Measurements from ENCODE around the gene ZAR1. TPM values are rescaled to one million over a fixed set of nuclear protein-coding genes. Genes with fewer than 3 reads are reported as not detected.
A peak's percentile ranks its signal among the peaks of the same experiment; 100 is the strongest.

ZAR1 gene
- total RNA-seq, 4 donors from 2014 or later = not detected

DNA sequence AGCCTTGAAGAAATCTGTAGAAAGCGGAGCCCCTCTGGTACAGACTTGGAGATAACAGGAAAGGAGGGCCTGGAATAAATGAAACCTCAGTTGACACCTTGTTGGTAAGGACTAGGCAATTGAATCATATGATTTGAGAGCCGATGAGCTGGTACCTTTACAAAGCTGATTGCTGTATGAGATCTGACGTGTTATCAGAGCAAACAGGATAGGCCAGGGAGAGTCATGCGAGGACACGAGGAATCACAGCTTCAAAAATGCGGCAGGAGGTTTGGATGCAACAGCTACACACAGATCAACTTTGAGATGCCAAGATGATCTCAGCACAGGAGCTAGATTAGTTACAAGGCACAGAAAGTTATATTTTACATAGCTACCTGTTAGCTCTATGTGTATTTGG is 14.3 kb upstream of the ZAR1 start:
- intact Hi-C loops (cut with DNase I) = no loop called here
- Histone ChIP-seq H3K9me3 (no peaks in the 10 kb centered on the region), H3K4me1 (no peaks in the 10 kb centered on the region), H3K4me3 (no peak overlapping the region), H3K27me3 (peaks cover 0 to 11% (median 0%) of the 10 kb centered on the region in 4 donors), H3K36me3 (no peaks in the 10 kb centered on the region), H3K27ac (replicated peaks in 1 of 4) (no peak overlapping the region)
- WGBS = 93% methylated on average over 6 of the region's 6 CpGs
- no peak for DNase-seq (ENCODE audit: extremely low spot score)
- no peak for TF ChIP-seq POLR2A (IDR thresholded peaks at IDR 0.05; ENCODE audit: low read depth)
- no peak for TF ChIP-seq EP300 (IDR thresholded peaks at IDR 0.05)
- no peak for TF ChIP-seq POLR2AphosphoS5 (IDR thresholded peaks at IDR 0.05)
- TF ChIP-seq, protein P1, sequence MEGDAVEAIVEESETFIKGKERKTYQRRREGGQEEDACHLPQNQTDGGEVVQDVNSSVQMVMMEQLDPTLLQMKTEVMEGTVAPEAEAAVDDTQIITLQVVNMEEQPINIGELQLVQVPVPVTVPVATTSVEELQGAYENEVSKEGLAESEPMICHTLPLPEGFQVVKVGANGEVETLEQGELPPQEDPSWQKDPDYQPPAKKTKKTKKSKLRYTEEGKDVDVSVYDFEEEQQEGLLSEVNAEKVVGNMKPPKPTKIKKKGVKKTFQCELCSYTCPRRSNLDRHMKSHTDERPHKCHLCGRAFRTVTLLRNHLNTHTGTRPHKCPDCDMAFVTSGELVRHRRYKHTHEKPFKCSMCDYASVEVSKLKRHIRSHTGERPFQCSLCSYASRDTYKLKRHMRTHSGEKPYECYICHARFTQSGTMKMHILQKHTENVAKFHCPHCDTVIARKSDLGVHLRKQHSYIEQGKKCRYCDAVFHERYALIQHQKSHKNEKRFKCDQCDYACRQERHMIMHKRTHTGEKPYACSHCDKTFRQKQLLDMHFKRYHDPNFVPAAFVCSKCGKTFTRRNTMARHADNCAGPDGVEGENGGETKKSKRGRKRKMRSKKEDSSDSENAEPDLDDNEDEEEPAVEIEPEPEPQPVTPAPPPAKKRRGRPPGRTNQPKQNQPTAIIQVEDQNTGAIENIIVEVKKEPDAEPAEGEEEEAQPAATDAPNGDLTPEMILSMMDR (IDR thresholded peaks at IDR 0.05) = no peak

DNA sequence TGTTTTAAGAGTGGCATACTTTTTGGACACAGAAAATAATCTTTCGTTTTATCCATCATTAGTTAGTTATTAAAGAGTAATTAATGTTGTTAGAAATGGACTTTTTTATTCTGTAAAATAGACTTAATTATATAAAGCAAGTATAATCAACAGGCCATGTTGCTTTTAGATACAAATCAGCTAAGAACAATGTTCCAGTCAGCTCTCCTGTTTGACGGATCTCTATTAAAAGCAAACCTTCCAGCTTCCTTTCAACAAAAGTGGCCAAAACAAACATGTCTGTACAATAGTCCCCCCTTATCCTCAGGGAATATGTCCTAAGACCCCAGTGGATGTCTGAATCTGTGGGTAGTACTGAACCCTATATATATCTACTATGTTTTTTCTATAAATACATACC is 11.8 kb upstream of the ZAR1 start:
- intact Hi-C loops (cut with DNase I) = no loop called here
- Histone ChIP-seq H3K36me3 (no peaks in the 10 kb centered on the region), H3K9me3 (no peaks in the 10 kb centered on the region), H3K27me3 (peaks cover 0 to 30% (median 13%) of the 10 kb centered on the region in 4 donors), H3K4me1 (peaks cover 0 to 6% (median 2%) of the 10 kb centered on the region in 4 donors), H3K4me3 (no peak overlapping the region), H3K27ac (replicated peaks in 1 of 4) (no peak overlapping the region)
- no peak for TF ChIP-seq POLR2AphosphoS5 (IDR thresholded peaks at IDR 0.05)
- TF ChIP-seq, protein P1 (IDR thresholded peaks at IDR 0.05) = no peak
- 71% methylated on average over 2 of the region's 2 CpGs for WGBS
- DNase-seq (ENCODE audit: extremely low spot score) = no peak

DNA sequence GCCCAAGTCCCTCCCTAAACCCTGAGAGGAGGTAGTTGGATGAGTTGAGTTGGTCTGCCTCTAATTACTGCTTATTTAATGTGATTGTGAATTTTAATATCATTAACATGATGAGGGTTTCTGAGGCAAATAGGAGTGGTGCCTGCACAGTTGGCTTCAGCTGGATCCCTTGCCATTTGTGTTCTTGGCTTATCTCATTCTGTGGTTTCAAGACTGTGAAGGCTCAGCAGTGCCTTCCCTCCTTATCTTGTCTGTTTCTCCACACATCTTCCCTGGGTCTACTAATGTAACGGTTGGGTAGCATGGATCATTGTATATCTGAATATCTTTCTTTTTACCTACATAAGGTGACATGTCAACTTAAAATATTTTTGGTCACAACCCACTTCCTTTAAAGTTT is 8.5 kb upstream of the ZAR1 start:
- Histone ChIP-seq H3K36me3 (no peaks in the 10 kb centered on the region), H3K4me3 (no peak overlapping the region), H3K4me1 (peaks cover 0 to 16% (median 12%) of the 10 kb centered on the region in 4 donors), H3K27me3 (peaks cover 0 to 62% (median 34%) of the 10 kb centered on the region in 4 donors), H3K27ac (replicated peaks in 1 of 4) (no peak overlapping the region), H3K9me3 (no peaks in the 10 kb centered on the region)
- no peak for TF ChIP-seq EP300 (IDR thresholded peaks at IDR 0.05)
- TF ChIP-seq POLR2A (IDR thresholded peaks at IDR 0.05; ENCODE audit: low read depth) = no peak
- TF ChIP-seq, protein P1 (IDR thresholded peaks at IDR 0.05) = no peak
- TF ChIP-seq POLR2AphosphoS5 (IDR thresholded peaks at IDR 0.05) = no peak
- intact Hi-C loops (cut with DNase I) = no loop called here
- no peak for DNase-seq (ENCODE audit: extremely low spot score)
- 94% methylated on average over 1 of the region's 1 CpG for WGBS

DNA sequence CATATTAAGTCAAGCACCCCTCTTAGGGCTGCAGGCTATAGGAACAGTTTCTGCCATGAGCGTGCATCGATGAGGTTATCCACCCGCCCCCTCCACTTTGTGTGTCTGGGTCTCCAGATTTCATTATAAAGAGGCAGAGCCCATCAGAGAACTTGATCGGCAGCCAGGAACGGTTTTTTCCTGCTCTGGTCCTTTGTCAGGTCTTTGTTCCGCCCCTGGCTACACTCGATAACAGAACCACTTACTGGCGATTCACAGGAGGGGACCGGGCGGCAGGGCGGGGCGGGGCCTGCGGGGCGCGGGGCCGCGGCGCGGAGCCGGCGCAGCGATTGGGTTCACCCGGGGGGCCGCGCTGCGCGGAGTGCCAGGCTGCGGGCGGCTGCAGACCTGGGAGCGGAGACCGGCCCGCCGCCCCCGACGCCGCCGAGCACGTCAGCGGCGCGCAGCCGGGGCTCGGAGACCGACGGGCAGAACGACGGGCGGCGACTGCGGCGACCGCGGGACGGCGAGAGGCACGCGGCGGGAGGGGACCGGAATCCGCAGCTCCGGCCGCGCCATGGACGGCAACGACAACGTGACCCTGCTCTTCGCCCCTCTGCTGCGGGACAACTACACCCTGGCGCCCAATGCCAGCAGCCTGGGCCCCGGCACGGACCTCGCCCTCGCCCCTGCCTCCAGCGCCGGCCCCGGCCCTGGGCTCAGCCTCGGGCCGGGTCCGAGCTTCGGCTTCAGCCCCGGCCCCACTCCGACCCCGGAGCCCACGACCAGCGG is 6.9 kb upstream of the ZAR1 start, which contains the start of gene SLC10A4:
TSS of gene SLC10A4 (plus strand) at position 338 of the 771 bp plus-strand sequence. CDS start at position 557, 219 bp downstream.
- H3K27me3 ChIP-seq = peaks cover 0 to 77% (median 35%) of the 10 kb centered on the region in 4 donors
- 19% methylated on average over 4 of the region's 85 CpGs for WGBS

More for the DNA sequence above, 6.9 kb upstream of the ZAR1 start, which contains the start of gene SLC10A4:
- TF ChIP-seq, protein P1 (IDR thresholded peaks at IDR 0.05) = no peak
- no peak for TF ChIP-seq POLR2AphosphoS5 (IDR thresholded peaks at IDR 0.05)
- peaks cover 0 to 16% (median 12%) of the 10 kb centered on the region in 4 donors for H3K4me1 ChIP-seq
- no peak within 1 kb of the TSS for H3K27ac ChIP-seq (replicated peaks in 1 of 4)
- intact Hi-C loops (cut with DNase I) = no loop called here
- H3K36me3 ChIP-seq = no peaks in the 10 kb centered on the region
- no peaks in the 10 kb centered on the region for H3K9me3 ChIP-seq
- no peak for DNase-seq (ENCODE audit: extremely low spot score)
- H3K4me3 ChIP-seq = peak within 1 kb of the TSS; percentile 32 to 53 (median 44)

All from esophagus muscularis mucosa (tissue), 4 donors.